Esophagus squamous epithelium (tissue), 4 donors: Measurements from ENCODE around the gene ERN1.

Experiments
- POLR2A ChIP-seq, 4 donors: fragments of 450-650 bp; IDR thresholded peaks; one replicate each; pipeline ENCODE4 v1.6.1; 2017; ENCODE audit warnings: antibody characterized with exemption in 4 of 4, mild to moderate bottlenecking in 4 of 4, moderate library complexity in 3 of 4
- TF ChIP-seq, protein P1 (sequence below), 6 experiments: fragments of 450-650 bp in 4 of 6; fragments of 200-600 bp in 2 of 6; sonication (generic) in 2 of 6; IDR thresholded peaks; one replicate each; pipeline ENCODE4 v1.5.1; 2016 to 2019; ENCODE audit warnings: antibody characterized with exemption in 6 of 6, mild to moderate bottlenecking in 4 of 6, moderate library complexity in 4 of 6

DNA sequence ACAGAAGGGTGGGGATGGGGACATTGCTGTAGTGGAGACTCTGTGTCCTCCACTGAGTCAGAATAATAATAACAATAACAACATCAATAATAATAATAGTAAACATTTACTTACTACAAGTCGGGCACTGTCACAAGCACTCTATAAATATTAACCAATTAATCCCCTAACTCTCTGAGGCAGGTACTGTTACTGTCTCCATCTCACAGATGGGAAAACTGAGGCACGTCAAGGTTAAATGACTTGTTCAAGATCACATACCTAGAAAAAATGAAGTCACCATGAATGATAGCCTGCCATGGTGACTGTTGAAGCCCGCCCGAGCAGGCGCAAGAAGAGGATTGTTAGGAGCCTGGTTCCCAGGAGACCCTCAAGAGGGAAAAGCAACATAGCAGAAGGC, 121.6 kb downstream of the ERN1 start:
- TF ChIP-seq POLR2A (IDR thresholded peaks at IDR 0.05), result no peak
- TF ChIP-seq, protein P1, sequence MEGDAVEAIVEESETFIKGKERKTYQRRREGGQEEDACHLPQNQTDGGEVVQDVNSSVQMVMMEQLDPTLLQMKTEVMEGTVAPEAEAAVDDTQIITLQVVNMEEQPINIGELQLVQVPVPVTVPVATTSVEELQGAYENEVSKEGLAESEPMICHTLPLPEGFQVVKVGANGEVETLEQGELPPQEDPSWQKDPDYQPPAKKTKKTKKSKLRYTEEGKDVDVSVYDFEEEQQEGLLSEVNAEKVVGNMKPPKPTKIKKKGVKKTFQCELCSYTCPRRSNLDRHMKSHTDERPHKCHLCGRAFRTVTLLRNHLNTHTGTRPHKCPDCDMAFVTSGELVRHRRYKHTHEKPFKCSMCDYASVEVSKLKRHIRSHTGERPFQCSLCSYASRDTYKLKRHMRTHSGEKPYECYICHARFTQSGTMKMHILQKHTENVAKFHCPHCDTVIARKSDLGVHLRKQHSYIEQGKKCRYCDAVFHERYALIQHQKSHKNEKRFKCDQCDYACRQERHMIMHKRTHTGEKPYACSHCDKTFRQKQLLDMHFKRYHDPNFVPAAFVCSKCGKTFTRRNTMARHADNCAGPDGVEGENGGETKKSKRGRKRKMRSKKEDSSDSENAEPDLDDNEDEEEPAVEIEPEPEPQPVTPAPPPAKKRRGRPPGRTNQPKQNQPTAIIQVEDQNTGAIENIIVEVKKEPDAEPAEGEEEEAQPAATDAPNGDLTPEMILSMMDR (IDR thresholded peaks at IDR 0.05), result no peak
